GM06990 (cell line): Measurements from ENCODE around the gene BAHCC1.

ENCODE experiments used
- DNase-seq: peaks from one replicate; pipeline ENCODE4 v3.0.0-alpha.2; 2011; ENCODE audit not compliant: insufficient read length; ENCODE audit errors: extremely low read depth
- H3K27me3 ChIP-seq: replicated peaks from 2 replicates; pipeline ENCODE4 v1.6.0; 2011; ENCODE audit warnings: low read length; ENCODE audit not compliant: control insufficient read depth, insufficient read depth
- H3K36me3 ChIP-seq: 2 replicates; pipeline ENCODE4 v1.5.1; 2011; ENCODE audit warnings: low read length; ENCODE audit not compliant: control insufficient read depth, insufficient read depth
- H3K4me3 ChIP-seq: replicated peaks from 2 replicates; pipeline ENCODE4 v1.5.1; 2011; ENCODE audit warnings: low read depth, mild to moderate bottlenecking, control low read depth, low read length
- CTCF ChIP-seq: IDR thresholded peaks from 2 replicates; pipeline ENCODE4 v1.5.1; 2011; ENCODE audit warnings: low read length, control low read depth, mild to moderate bottlenecking, inconsistent platforms; ENCODE audit not compliant: insufficient read depth, poor library complexity, severe bottlenecking

The BAHCC1 gene

GRCh38 chr17:81498953-81499600 is 103.8 kb downstream of the BAHCC1 start:
- Histone ChIP-seq H3K4me3 (no peak overlapping the region), H3K27me3 (peaks cover 2% of the 10 kb centered on the region; the same call in 1 of the 2 replicates), H3K36me3 (no peaks in the 10 kb centered on the region)
- no peak for DNase-seq
- no peak for TF ChIP-seq CTCF

GRCh38 chr17:81499601-81499970 is 104.3 kb downstream of the BAHCC1 start:
- Histone ChIP-seq H3K36me3 (no peaks in the 10 kb centered on the region), H3K27me3 (peaks cover 2% of the 10 kb centered on the region; the same call in 1 of the 2 replicates), H3K4me3 (no peak overlapping the region)
- DNase-seq, result no peak
- TF ChIP-seq CTCF, result no peak

GRCh38 chr17:81500047-81500446 is 104.8 kb downstream of the BAHCC1 start:
- TF ChIP-seq CTCF, result no peak
- no peak overlapping the region for H3K4me3 ChIP-seq
- H3K36me3 ChIP-seq, result no peaks in the 10 kb centered on the region
- peaks cover 2% of the 10 kb centered on the region; the same call in 1 of the 2 replicates for H3K27me3 ChIP-seq
- DNase-seq, result no peak

GRCh38 chr17:81502471-81503017 is 107.3 kb downstream of the BAHCC1 start:
- DNase-seq, result no peak
- Histone ChIP-seq H3K36me3 (no peaks in the 10 kb centered on the region), H3K27me3 (peaks cover 2% of the 10 kb centered on the region; the same call in 1 of the 2 replicates), H3K4me3 (no peak overlapping the region)
- no peak for TF ChIP-seq CTCF

GRCh38 chr17:81503619-81504018 is 108.4 kb downstream of the BAHCC1 start:
- Histone ChIP-seq H3K4me3 (no peak overlapping the region), H3K36me3 (no peaks in the 10 kb centered on the region), H3K27me3 (peaks cover 2% of the 10 kb centered on the region; the same call in 1 of the 2 replicates)
- no peak for TF ChIP-seq CTCF
- no peak for DNase-seq
